CD4-positive, alpha-beta T cell treated with Interleukin-10 for 1 hour (primary cell): ENCODE measurements around the gene PAX1.

Experiments used
- DNase-seq: peaks from one replicate; pipeline ENCODE4 v3.0.0-alpha.2; 2020

PAX1 gene

DNA sequence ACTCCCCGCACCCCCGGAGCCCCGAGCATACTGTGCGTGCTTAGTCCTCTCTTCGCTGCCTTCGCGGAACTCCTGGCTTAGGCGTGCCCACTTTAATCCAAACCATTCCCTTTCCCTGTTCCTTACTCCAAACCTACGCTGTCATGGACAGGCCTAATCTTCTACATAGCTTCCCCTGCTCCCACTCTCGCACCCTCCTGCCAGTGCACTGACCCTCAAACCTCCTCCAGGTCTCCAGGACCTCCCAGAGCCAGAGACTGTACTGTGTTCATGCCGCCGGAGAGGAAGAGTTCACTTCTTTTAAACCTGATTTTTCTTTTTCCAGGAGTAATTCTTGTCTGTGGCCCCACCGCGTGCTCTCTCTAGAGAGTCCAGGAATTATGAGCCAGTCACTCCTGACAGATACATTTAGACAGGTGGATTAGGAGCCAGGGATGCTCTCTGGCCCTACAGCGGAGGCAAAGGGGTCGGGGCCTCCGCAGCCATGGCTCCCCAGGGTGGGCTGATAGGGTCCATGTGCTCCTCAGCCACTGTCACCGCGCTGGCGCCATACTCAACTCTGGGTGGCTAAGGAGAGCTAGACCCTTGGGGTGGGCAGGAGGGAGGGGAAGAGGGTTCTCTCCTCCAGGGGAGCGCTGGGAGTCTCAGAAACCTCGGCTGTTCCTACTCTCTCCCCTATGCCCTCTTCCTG is 1.6 kb upstream of the PAX1 start:
- DNase-seq, result no peak

DNA sequence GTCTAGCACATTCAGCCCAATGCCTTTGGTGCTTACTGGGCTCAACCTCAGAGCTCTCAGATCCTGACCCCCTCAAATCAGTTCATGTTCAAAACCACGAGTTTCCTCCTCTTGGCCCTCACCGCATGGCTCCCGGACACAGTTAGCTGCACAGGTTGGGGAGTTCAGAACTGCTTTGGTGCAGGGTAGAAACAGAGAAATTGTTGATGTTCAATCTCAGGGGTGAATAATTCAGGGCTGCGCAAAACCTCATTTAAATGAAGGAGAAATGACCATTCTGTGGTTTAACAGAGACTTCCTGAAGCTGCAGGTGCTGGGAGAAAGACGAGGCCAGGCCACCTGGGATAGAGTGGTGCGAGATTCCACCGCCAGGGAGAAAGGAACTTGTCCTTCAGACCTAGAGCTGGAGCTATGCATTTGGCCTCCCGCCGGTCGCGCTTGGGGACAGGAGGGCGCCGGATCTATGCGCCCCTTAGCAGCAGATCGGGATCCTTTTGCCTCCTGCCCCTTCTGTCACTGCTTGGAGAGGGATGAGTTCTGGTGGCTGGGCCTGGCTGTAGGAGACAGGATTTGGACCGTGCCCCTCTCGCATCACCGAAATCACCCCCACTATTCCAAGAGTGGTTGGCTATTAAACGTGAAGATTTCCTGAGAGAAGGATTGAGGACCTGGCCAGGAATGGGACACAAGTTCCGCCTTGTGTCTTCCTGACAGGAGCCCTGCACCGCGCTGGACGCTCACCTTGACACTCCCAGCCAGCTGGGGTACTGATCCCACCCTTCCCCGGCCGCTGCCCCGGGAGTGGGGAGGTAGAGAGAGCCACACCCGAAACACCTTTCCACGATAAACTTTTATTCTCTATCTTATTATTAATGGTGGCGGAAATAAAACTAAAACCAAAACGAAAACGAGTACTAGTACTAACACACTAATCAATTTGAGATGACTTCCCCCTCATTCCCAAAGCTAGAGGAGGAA is 767 bp upstream of the PAX1 start:
- DNase-seq, result no peak

DNA sequence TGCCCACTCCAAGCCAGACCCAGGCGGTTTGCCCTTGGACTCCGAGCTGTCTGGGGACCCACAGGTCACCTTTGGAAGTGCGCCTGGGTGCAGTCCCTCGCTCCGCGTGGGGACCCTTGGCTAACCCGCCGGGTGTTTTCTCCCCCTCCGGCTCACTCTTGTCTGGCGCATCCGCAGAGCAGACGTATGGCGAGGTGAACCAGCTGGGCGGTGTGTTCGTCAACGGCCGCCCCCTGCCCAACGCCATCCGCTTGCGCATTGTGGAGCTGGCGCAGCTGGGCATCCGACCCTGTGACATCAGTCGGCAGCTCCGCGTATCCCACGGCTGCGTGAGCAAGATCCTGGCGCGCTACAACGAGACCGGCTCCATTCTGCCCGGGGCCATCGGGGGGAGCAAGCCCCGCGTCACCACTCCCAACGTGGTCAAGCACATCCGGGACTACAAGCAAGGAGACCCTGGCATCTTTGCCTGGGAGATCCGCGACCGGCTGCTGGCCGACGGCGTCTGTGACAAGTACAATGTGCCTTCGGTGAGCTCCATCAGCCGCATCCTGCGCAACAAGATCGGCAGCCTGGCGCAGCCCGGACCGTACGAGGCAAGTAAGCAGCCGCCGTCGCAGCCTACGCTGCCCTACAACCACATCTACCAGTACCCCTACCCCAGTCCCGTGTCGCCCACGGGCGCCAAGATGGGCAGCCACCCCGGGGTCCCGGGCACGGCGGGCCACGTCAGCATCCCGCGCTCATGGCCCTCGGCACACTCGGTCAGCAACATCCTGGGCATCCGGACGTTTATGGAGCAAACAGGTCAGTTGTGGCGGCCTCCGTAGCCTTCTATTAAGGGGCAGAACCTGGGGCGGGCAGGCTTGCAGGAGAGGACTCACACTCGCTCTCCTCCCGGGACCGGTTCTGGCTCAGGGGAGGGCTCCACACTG is 1.1 kb downstream of the PAX1 start:
- DNase-seq, result no peak

- no peak for DNase-seq
Measured at GRCh38 chr20:21707267-21707666, 1.8 kb downstream of the PAX1 start.

DNA sequence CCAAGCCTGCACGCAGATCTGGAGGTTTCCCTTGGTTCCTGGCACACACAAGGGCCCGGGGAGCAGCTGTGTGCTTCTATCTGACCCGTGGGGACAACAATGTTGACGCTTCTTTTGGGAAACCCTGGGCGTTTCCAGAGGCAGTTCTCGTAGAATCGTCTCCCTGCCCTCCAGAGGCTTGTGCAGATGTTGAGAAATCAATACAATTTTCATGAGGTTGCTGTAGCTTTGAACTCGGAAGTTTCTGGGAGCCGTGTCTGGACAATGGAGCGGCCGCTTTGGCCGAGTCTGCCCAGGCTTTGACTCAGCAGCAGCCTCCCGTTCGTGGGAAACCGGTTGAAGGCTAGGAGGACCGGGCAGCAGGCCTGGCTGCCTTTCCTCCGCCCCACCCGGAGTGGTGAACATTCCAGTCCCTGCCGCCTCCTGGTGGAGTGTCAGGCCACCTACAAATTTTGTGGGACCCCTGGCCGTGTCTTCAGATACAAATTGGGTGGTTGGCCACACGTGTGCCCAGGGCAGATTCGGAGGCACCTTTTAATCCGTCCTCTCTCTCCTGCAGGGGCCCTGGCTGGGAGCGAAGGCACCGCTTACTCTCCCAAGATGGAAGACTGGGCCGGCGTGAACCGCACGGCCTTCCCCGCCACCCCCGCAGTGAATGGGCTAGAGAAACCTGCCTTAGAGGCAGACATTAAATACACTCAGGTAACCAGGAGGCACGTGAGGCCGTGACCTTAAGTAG is 2.7 kb downstream of the PAX1 start:
- no peak for DNase-seq

GRCh38 chr20:21708738-21709534 is 3.5 kb downstream of the PAX1 start:
- no peak for DNase-seq

DNA sequence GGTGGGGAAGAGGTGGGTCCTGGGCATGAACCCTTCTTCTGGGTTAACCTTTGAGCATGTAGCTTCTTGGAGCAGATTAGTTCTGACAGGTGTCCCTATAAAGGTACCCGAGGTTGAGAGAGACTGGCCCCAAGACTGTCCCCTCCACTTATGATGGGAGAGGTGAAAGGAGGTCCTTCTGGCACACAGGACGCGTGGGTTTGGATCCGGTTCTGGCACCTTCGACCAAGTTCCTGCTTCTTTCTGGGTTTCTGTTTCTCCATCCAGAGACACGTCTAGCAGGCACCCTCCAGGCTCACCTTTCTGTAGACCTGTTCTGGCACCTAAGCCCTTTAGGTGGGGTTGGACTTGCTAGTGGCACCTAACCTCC is 4.1 kb downstream of the PAX1 start:
- no peak for DNase-seq

- DNase-seq, result no peak
Measured at GRCh38 chr20:21710341-21710740, 4.9 kb downstream of the PAX1 start.

GRCh38 chr20:21710863-21711431 is 5.5 kb downstream of the PAX1 start:
- DNase-seq, result no peak

- no peak for DNase-seq
Measured at GRCh38 chr20:21712443-21713059, 7.1 kb downstream of the PAX1 start.

DNA sequence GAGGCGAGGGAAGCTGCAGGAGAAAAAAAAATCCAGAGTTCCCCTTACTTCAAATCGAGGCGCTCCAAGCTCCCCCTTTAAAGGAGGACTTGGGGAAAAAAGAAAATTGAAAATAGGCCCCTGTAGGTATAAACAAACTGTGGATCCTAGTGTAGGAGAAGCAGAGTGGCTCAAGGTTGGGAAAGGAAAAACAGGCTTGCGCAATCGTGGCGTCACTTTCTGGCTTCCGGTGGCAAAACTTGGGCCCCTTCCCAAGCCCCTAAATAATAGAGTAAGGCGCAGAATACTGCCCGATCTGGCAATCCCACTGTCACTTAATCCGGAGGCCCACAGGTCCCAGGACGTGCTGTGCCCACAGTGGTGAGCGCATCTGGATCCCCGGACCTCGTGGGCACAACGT is 8.0 kb downstream of the PAX1 start:
- no peak for DNase-seq

DNA sequence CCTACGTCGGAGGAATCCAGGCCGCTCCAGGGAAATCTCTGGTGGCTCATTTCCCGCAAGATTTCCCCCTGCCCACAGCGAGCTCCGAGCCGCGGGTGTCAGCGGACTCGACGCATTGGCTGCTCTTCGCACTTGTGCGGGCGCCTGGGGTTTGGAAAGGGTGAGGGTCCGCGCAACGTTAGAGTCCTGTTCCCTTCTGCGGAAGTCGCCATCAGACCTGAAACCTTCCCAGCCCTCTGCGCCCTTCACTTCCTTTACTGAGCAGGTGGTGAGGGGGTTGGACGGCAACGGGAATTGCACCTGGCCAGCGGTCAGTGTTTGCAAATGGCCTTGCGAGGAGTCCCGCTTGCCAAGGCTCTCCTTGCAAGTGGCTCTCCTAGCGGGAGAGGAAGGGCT is 8.4 kb downstream of the PAX1 start:
- DNase-seq, result no peak

DNA sequence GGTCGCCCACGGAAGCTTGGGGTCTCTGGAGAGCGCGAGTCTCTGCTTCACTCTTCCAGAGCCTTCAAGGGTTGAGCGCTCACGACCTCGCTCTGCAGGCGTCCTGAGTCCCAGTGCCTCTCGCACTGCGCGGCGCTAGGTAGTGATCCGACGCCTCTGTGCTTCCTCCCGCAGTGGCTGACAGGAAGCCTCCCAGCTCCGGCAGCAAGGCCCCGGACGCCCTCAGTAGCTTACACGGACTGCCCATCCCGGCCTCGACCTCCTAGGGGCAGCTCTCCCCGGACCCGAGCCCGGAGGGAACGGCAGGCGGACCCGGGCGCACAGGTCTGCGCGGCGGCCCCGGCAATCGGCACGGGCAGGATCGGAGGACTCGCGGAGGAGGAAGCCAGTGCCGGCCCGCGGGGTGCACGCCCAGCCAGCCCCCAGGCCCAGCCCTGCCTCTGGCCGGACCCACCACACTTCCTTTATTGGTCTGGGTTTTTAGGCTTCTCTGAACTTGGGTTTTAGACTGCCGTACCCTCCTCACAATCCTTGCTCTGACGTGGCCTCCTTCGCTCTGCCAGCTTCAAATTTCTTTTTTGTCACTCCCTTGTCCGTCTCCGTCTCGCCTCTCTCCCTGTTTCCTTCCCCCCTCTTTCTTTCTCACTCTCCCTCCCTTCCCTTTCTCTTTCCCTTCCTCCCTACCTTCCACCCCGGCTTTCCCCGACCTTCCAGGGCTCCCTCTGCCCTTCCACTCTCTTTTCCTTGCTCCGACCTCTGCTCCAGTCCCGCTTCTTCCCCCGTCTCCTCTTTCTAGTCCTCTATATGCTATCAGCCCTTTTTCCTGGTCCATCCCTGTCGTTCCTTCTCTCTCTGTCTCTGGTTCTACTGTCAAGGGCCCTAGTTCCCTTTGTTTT is 9.1 kb downstream of the PAX1 start:
- DNase-seq, result no peak

- no peak for DNase-seq
Measured at GRCh38 chr20:21715193-21715881, 9.9 kb downstream of the PAX1 start.

GRCh38 chr20:21719592-21720214 is 14.2 kb downstream of the PAX1 start:
- DNase-seq, result peak; percentile 34

- DNase-seq, result no peak
Measured at GRCh38 chr20:21725892-21726291, 20.4 kb downstream of the PAX1 start.

GRCh38 chr20:21729316-21729715 is 23.9 kb downstream of the PAX1 start:
- DNase-seq, result no peak

- no peak for DNase-seq
Measured at GRCh38 chr20:21739161-21739560, 33.7 kb downstream of the PAX1 start.

GRCh38 chr20:21739682-21740081 is 34.2 kb downstream of the PAX1 start:
- no peak for DNase-seq
